Osteocyte (in vitro differentiated cells): ENCODE results near the gene GLIS2. TPM values are rescaled to one million over a fixed set of nuclear protein-coding genes. Genes with fewer than 3 reads are reported as not detected.

Experiments
- DNase-seq: peaks from one replicate; pipeline ENCODE4 v3.0.0; 2021; ENCODE audit warnings: mixed read lengths; ENCODE audit not compliant: unreplicated experiment; ENCODE audit errors: extremely low spot score
- H3K27ac Mint-ChIP-seq: one replicate; pipeline ENCODE4 v1.8.0; 2021; ENCODE audit warnings: mild to moderate bottlenecking, mixed read lengths; ENCODE audit not compliant: unreplicated experiment
- H3K27me3 Mint-ChIP-seq: one replicate; pipeline ENCODE4 v1.8.0; 2021; ENCODE audit warnings: mixed read lengths; ENCODE audit not compliant: unreplicated experiment
- H3K36me3 Mint-ChIP-seq: one replicate; pipeline ENCODE4 v1.8.0; 2021; ENCODE audit warnings: mixed read lengths; ENCODE audit not compliant: unreplicated experiment
- H3K4me1 Mint-ChIP-seq: one replicate; pipeline ENCODE4 v1.8.0; 2021; ENCODE audit warnings: mixed read lengths; ENCODE audit not compliant: unreplicated experiment
- H3K4me3 Mint-ChIP-seq: one replicate; pipeline ENCODE4 v1.8.0; 2021; ENCODE audit warnings: mild to moderate bottlenecking, moderate library complexity, mixed read lengths; ENCODE audit not compliant: unreplicated experiment
- H3K9me3 Mint-ChIP-seq: one replicate; pipeline ENCODE4 v1.8.0; 2021; ENCODE audit warnings: mixed read lengths; ENCODE audit not compliant: unreplicated experiment
- CTCF ChIP-seq: fragments of 200-600 bp; sonication (generic); IDR thresholded peaks from 2 replicates; pipeline ENCODE4 v1.5.0; 2021; ENCODE audit warnings: antibody characterized with exemption, mild to moderate bottlenecking, moderate library complexity
- total RNA-seq: library from RNA; stranded (reverse); gene quantifications from 2 replicates; pipeline ENCODE4 v1.2.1, GENCODE V29; 2021

Gene GLIS2
- total RNA-seq, 1 donor from 2014 or later = 59.9 TPM

GRCh38 chr16:4349332-4349731 is 33.5 kb downstream of the GLIS2 start:
- H3K27ac Mint-ChIP-seq = no peak overlapping the region
- no peaks in the 10 kb centered on the region for H3K9me3 Mint-ChIP-seq
- H3K27me3 Mint-ChIP-seq = no peaks in the 10 kb centered on the region
- H3K36me3 Mint-ChIP-seq = no peaks in the 10 kb centered on the region
- peaks cover 15% of the 10 kb centered on the region for H3K4me1 Mint-ChIP-seq
- no peak for TF ChIP-seq CTCF
- DNase-seq = no peak
- H3K4me3 Mint-ChIP-seq = no peak overlapping the region

- Mint-ChIP-seq H3K4me1 (peaks cover 15% of the 10 kb centered on the region), H3K27ac (peak overlapping the region; percentile 80), H3K9me3 (no peaks in the 10 kb centered on the region), H3K4me3 (peak overlapping the region; percentile 86), H3K27me3 (no peaks in the 10 kb centered on the region), H3K36me3 (no peaks in the 10 kb centered on the region)
- TF ChIP-seq CTCF = no peak
- DNase-seq = no peak
Observed at GRCh38 chr16:4350365-4350786, 34.5 kb downstream of the GLIS2 start.

GRCh38 chr16:4350787-4351659 is 35.2 kb downstream of the GLIS2 start, which contains the start of gene PAM16:
Gene PAM16, minus strand, starts transcription at chr16:4351321. Its CDS starts 87 bp downstream, at chr16:4351234.
- peak; percentile 35 for TF ChIP-seq CTCF
- peak within 1 kb of the TSS; percentile 86 for H3K4me3 Mint-ChIP-seq
- no peaks in the 10 kb centered on the region for H3K9me3 Mint-ChIP-seq
- H3K27ac Mint-ChIP-seq = peak within 1 kb of the TSS; percentile 80
- peaks cover 15% of the 10 kb centered on the region for H3K4me1 Mint-ChIP-seq
- no peaks in the 10 kb centered on the region for H3K36me3 Mint-ChIP-seq
- DNase-seq = peak; percentile 97
- H3K27me3 Mint-ChIP-seq = no peaks in the 10 kb centered on the region

GRCh38 chr16:4351880-4352279 is 36.0 kb downstream of the GLIS2 start:
- peaks cover 15% of the 10 kb centered on the region for H3K4me1 Mint-ChIP-seq
- DNase-seq = no peak
- TF ChIP-seq CTCF = no peak
- no peaks in the 10 kb centered on the region for H3K36me3 Mint-ChIP-seq
- peak overlapping the region; percentile 44 for H3K27ac Mint-ChIP-seq
- peak overlapping the region; percentile 86 for H3K4me3 Mint-ChIP-seq
- no peaks in the 10 kb centered on the region for H3K9me3 Mint-ChIP-seq
- H3K27me3 Mint-ChIP-seq = no peaks in the 10 kb centered on the region

GRCh38 chr16:4352843-4353242 is 37.0 kb downstream of the GLIS2 start:
- Mint-ChIP-seq H3K27me3 (no peaks in the 10 kb centered on the region), H3K36me3 (no peaks in the 10 kb centered on the region), H3K4me3 (no peak overlapping the region), H3K9me3 (no peaks in the 10 kb centered on the region), H3K27ac (no peak overlapping the region), H3K4me1 (peaks cover 15% of the 10 kb centered on the region)
- DNase-seq = no peak
- no peak for TF ChIP-seq CTCF
